Fibroblast of skin of right quadriceps (primary cell): Measurements from ENCODE around the gene GPR141.
"Not testable (repeated sequence)": the region's sequence is repeated elsewhere in the genome, so short reads cannot be mapped to it uniquely, and the experiment has no call there.

Experiments used
- DNase-seq: peaks from one replicate; pipeline ENCODE4 v3.0.0-alpha.2; 2013

Gene GPR141

GRCh38 chr7:37690206-37690605, 6.6 kb downstream of the GPR141 start:
- no peak for DNase-seq

DNA sequence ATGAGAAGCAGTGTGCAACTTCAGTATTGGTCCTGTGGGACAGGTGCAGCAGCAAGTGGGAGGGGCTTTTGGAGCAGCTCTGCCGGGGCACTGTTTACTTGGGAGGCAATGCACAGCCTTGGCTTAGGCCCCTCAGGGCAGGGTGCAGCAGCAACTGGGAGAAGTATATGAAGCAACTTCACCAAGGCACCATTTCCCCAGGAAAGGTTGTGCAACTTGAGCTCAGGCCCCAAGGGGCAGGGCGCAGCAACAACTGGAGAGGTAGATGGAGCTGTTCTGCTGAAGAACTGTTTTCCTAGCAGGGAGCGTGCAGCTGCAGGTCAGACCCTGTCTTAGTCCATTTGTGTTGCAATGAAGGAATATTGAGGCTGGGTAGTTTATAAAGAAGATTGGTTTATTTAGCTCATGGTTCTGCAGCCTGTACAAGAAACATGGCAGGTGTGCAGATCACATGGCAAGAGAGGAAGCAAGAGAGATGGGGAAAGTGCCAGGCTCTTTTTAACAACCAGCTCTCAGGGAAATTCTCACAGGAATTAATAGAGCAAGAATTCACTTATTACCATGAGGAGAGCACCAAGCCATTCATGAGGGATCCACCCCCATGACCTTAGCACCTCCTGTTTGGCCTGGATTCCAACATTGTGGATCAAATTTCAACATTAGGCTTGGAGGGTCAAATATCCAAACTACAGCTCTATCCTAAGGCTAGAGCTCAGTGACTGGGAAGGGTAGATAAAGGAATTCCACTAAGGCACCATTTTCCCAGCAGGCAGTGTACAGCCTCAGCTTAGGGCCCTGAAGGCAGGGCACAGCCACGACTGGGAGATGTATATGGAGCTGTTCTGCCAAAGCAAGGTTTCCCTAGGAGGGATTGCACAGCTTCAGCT, 10.9 kb downstream of the GPR141 start:
- no peak for DNase-seq

DNA sequence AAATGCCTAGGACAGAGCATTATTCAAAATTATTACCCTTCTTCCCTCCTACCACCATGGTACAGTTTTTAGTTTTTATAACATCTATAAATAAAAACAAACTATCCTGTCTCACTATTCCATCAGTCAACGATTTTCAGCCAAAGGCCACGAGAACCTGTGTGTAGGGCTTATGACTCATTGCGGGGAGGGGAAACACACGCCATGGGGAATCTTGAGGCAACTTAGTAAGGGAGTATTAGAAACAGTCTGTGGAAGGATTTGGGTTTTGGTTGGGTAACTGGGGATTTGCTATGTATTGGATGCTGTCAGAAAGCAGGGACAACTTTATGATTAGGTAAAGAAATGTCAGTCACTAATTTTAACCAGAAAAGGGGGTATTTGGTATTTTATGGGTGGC, 14.7 kb downstream of the GPR141 start:
- no peak for DNase-seq

- no peak for DNase-seq
These were observed 15.2 kb downstream of the GPR141 start for GRCh38 chr7:37698782-37699181.

DNA sequence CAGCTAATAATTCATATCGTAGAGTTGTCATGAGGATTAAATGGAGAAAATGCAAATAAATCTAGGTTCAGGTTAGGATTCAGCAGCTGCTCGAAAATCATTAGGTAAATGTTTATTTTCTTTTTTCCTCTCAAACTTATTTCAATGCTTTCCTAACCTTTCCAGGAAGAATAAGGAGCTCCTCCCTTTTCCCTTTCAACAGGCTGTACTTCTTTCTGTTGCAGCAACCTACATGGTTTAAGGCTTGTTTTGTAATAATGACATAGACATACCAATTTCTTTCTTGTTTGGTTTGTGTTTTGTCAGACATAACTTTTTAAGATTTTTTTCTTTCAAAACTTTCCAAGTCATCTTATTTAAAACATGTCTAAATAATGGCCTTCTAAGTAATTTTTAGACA, 18.2 kb downstream of the GPR141 start:
- DNase-seq, result no peak

DNA sequence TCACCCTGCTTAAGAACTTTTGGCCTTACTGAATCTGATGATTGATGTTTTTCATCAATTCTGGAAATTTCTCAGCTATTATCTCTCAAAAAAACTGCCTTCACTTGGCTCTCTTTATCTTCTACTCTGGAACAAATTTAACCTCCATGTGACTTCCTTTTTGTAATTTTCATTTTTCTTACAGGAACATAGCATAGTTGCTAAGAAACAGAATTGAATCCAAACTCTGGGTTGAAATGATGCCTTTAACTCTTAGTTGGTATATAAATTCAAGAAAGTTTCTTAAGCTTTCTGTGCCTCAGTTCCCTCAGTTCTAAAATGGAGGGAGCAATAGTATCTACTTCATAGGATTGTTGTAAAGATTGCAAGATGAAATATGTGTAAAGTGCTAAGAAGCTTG, 19.8 kb downstream of the GPR141 start:
- no peak for DNase-seq

DNA sequence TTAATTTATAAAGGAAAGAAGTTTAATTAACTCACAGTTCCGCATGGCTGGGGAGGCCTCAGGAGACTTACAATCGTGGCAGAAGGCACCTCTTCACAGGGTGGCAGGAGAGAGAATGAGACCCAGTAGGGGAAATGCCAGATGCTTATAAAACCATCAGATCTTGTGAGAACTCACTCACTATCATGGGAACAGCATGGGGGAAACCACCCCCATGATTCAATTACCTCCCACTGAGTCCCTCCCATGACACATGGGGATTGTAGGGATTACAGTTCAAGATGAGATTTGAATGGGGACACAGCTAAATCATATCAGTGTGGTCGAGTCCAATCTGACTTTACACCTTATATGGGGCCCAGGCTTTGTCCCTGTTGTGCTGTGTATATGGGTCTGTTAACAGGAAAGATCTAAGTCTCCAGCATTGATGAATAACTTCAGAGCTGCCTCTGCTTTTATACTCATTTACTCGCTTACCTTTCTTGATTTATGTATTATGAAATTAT, 20.8 kb downstream of the GPR141 start:
- not testable (repeated sequence) for DNase-seq

DNA sequence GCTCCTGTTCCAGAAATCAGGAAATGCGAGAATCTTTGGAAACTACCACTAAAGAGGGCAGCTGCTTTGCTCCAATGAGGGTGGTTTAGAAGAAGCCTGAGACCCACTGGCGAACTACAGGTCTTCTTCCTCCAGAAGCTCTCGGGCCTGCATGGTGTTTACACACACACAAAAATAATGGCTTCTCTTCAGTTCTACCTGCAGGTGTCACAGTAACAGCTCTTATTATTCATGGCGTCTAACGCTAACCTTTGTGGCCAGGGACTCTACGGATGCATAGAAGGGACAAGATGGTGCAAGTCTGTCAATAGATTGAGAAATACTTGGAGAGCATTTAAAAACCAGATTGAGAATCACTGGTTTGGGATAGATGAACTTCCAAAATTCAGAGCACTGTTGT, 22.4 kb downstream of the GPR141 start:
- no peak for DNase-seq

GRCh38 chr7:37706804-37707203, 23.2 kb downstream of the GPR141 start:
- no peak for DNase-seq

- DNase-seq, result no peak
These were observed 24.4 kb downstream of the GPR141 start for GRCh38 chr7:37707754-37708485.

- no peak for DNase-seq
These were observed 26.3 kb downstream of the GPR141 start for GRCh38 chr7:37709631-37710509.

DNA sequence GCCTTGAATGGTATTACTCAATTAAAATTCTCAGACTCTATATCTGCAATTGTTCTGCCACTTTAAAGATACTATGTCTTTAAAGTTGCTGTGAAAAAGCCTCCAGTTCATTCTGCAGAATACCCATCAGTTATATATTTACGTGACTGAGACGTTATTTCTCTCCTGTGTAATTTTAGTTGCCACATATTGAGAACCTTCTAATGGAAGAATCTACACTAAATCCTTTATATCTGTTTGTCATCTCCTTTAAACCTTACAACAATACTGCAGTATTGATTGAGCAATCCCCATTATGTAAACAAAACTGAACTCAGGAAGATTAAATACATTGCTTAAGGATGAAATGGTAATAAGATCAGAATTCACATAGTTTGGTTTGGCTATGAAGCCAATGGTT, 30.0 kb downstream of the GPR141 start:
- no peak for DNase-seq

- no peak for DNase-seq
These were observed 31.0 kb downstream of the GPR141 start for GRCh38 chr7:37714606-37715005.

DNA sequence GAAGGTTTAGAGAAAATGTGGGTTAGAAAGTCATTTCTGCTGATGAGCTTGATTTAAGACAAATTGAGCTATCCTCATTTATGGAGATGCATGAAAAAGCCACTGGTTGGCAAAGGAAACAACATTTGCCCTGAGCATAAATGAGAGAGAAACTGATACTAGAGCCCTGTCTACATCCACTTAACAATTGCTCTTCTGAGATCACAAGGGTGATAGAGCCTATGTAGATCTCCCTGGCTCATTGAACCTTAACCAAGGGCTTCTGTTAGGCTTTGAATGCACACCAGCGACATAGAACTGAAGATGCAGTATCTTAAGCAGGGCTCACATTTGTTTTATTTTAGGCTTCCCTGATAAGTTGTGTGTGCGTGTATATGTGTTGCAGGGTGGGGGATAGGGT, 35.0 kb downstream of the GPR141 start:
- DNase-seq, result no peak

DNA sequence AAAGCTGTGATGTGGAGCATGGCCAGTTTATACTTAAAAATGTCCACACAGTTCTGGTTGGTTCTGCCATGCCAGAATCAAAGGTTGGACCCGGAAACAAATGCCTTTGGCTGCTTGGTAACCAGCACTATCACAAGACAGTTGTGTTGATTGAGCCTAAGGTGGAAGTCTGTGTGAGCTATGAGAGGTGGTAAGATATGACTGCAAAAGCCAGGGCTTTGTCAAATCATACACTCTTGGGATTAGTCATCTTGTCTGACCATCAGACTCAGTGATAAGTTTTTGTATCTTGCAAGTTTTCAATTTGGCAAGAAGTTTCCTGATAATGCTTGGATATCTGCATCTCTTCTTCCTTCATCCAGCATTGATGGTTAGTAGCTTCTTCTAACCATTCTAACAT, 35.5 kb downstream of the GPR141 start:
- DNase-seq, result no peak

GRCh38 chr7:37724732-37725131, 41.2 kb downstream of the GPR141 start:
- DNase-seq, result no peak

DNA sequence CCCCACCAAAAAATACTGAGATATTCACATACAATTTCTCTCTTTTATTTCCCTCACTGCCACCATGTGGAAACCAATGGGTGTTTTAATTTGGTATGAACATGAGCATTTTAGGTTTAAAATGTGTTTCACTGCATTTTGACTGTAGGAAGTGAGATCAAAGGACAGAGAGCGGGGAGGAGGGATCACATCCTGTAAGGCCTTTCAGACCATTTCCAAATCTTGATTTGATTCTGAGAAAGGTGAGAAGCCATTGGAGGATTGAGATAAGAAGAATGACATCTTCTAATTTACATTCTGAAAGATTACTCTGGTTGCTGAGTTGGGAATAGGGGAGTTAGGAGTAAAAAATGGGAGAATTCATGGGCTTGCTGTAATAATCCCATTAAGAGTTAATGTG, 42.5 kb downstream of the GPR141 start:
- DNase-seq, result no peak

- no peak for DNase-seq
These were observed 45.2 kb downstream of the GPR141 start for GRCh38 chr7:37728747-37729146.

DNA sequence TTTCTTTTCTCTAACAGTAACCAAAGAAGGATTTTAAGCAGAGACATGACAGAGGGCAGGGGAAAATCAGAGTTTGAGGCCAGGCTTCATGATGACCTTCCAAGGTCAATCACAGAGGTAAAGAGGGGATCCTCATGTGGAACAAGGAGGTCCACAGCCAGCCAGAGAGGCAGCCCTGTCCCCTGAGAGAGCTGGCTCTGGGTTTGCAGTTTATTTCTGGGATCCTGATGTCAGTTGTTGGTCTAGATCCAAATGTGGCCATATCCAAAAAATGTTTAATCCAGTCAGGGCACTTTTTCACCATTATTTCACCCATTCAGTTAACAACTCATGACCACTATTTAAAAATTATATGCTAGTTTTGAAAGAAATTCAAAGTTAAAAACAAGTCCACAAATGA, 45.6 kb downstream of the GPR141 start:
- no peak for DNase-seq

- DNase-seq, result no peak
These were observed 46.9 kb downstream of the GPR141 start for GRCh38 chr7:37730501-37730900.

DNA sequence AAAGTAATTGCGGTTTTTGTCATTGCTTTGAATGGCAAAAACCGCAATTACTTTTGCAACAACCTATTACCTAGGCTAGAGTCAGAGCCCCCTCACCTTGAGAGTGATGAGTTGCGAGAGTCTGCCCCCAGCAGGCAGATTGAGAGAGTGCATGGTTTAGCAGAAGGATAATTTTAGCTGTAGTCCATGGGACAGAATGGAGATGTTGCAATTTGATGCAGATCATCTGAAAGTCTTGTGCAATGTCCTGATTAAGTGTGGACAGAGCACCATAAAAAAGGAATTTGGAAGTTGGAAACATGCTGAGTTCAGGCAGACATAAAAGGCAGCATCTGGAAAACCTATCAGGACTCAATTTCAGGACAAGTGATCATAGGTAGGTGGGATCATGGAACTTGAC, 48.7 kb downstream of the GPR141 start:
- peak; percentile 5 for DNase-seq

- no peak for DNase-seq
These were observed 49.3 kb downstream of the GPR141 start for GRCh38 chr7:37732888-37733287.

- DNase-seq, result no peak
These were observed 51.6 kb downstream of the GPR141 start for GRCh38 chr7:37735196-37735595.
